Endothelial cell of umbilical vein (primary cell): ENCODE measurements around the gene SLC35F3. TPM values are rescaled to one million over a fixed set of nuclear protein-coding genes. Genes with fewer than 3 reads are reported as not detected.

Source experiments
- BruUV-seq: library from RNA; stranded (reverse); fragments of 400-500 nt; replicated peaks from 2 replicates; lab custom pipeline; 2021; lab: Mats Ljungman, UMichigan
- CTCF ChIA-PET: fragments of 300-600, 350-600 bp; sonication (Branson Sonifier 250); formaldehyde crosslinking; loops from one replicate; lab custom pipeline; 2021; ENCODE audit warnings: antibody characterized with exemption, inconsistent platforms; lab: Charles Lee
- POLR2A ChIA-PET: fragments of 300-600, 350-600 bp; sonication (Branson Sonifier 250); formaldehyde crosslinking; loops from one replicate; lab custom pipeline; 2021; ENCODE audit warnings: antibody characterized with exemption, inconsistent platforms; lab: Charles Lee
- DNase-seq: peaks from one replicate; pipeline ENCODE4 v3.0.0-alpha.2; 2011; ENCODE audit warnings: low read depth, low spot score
- FAIRE-seq: peaks from 2 replicates; lab custom pipeline; 2011; peaks lifted over from hg19 to GRCh38; lab: Jason Lieb, UNC
- H2AFZ ChIP-seq: 2 replicates; pipeline ENCODE4 v1.6.0; 2012; ENCODE audit warnings: low read depth, low read length, control low read depth, inconsistent platforms
- H3K27ac ChIP-seq: 2 replicates; pipeline ENCODE4 v1.5.1; 2011; ENCODE audit warnings: low read depth, mild to moderate bottlenecking, control low read depth, low read length, moderate library complexity; ENCODE audit not compliant: insufficient read depth
- H3K27me3 ChIP-seq, 2 experiments: 2 replicates each; pipeline versions ENCODE4 v1.6.0 to v1.6.1; 2011; ENCODE audit warnings: low read length in 2 of 2, mixed read lengths in 1 of 2; ENCODE audit not compliant: control insufficient read depth in 2 of 2, insufficient read depth in 2 of 2
- H3K36me3 ChIP-seq, 2 experiments: 2 replicates in 1 of 2; 3 replicates in 1 of 2; pipeline ENCODE4 v1.5.1; 2011; ENCODE audit warnings: low read length in 2 of 2, mild to moderate bottlenecking in 1 of 2, moderate library complexity in 1 of 2; ENCODE audit not compliant: control insufficient read depth in 2 of 2, insufficient read depth in 2 of 2; ENCODE audit errors: extremely low read depth in 1 of 2
- H3K4me1 ChIP-seq: 3 replicates; pipeline ENCODE4 v1.5.1; 2011; ENCODE audit warnings: mild to moderate bottlenecking, low read length; ENCODE audit not compliant: control insufficient read depth, insufficient read depth; ENCODE audit errors: extremely low read depth
- H3K4me2 ChIP-seq: 2 replicates; pipeline ENCODE4 v1.6.1; 2011; ENCODE audit warnings: low read length, control low read depth, mixed read lengths; ENCODE audit not compliant: insufficient read depth
- H3K4me3 ChIP-seq, 3 experiments: fragments of 200-600 bp in 1 of 3; sonication (generic), shearing (Covaris generic) in 1 of 3; replicated peaks in 1 of 3; 2 replicates each; pipeline ENCODE4 v1.5.1; 2011 to 2016; ENCODE audit warnings: control low read depth in 3 of 3, low read length in 3 of 3, mild to moderate bottlenecking in 2 of 3, inconsistent platforms in 1 of 3, low read depth in 1 of 3, moderate library complexity in 1 of 3; ENCODE audit not compliant: insufficient read depth in 1 of 3
- H3K79me2 ChIP-seq: 2 replicates; pipeline ENCODE4 v1.6.0; 2012; ENCODE audit warnings: low read length, inconsistent platforms; ENCODE audit not compliant: control insufficient read depth, insufficient read depth
- H3K9ac ChIP-seq: replicated peaks from 2 replicates; pipeline ENCODE3; 2011; ENCODE audit warnings: low read length, control low read depth; ENCODE audit not compliant: insufficient read depth; ENCODE audit errors: extremely low read depth
- H3K9me1 ChIP-seq: replicated peaks from 3 replicates; pipeline ENCODE4 v1.6.0; 2011; ENCODE audit warnings: mild to moderate bottlenecking, low read length; ENCODE audit not compliant: control insufficient read depth, insufficient read depth; ENCODE audit errors: extremely low read depth
- H3K9me3 ChIP-seq: replicated peaks from 2 replicates; pipeline ENCODE4 v1.5.1; 2012; ENCODE audit warnings: low read length, inconsistent platforms; ENCODE audit not compliant: control insufficient read depth, insufficient read depth
- H4K20me1 ChIP-seq: replicated peaks from 2 replicates; pipeline ENCODE3; 2011; ENCODE audit warnings: mild to moderate bottlenecking, low read length; ENCODE audit not compliant: control insufficient read depth, insufficient read depth; ENCODE audit errors: extremely low read depth
- EZH2 ChIP-seq: IDR thresholded peaks from 2 replicates; pipeline ENCODE4 v1.6.1; 2012; ENCODE audit warnings: borderline replicate concordance, low read depth, mild to moderate bottlenecking, moderate library complexity, low read length, inconsistent platforms; ENCODE audit not compliant: severe bottlenecking
- FOS ChIP-seq: IDR thresholded peaks from 2 replicates; pipeline ENCODE4 v1.6.1; 2011; ENCODE audit warnings: mild to moderate bottlenecking, low read length, moderate library complexity, borderline replicate concordance; ENCODE audit not compliant: insufficient read depth
- GATA2 ChIP-seq: IDR thresholded peaks from 2 replicates; pipeline ENCODE4 v1.7.0; 2011; ENCODE audit warnings: low read depth, mild to moderate bottlenecking, moderate library complexity, mixed read lengths, low read length; ENCODE audit not compliant: insufficient read length, insufficient read depth
- JUN ChIP-seq: IDR thresholded peaks from 2 replicates; pipeline ENCODE4 v1.6.1; 2011; ENCODE audit warnings: borderline replicate concordance, low read depth; ENCODE audit not compliant: insufficient read length, insufficient read depth
- MAX ChIP-seq: IDR thresholded peaks from 2 replicates; pipeline ENCODE4 v1.6.1; 2011; ENCODE audit not compliant: insufficient read depth, insufficient read length
- MYC ChIP-seq: IDR thresholded peaks from one replicate; pipeline ENCODE4 v1.6.1; 2011; ENCODE audit warnings: mild to moderate bottlenecking, low read depth, low read length
- POLR2A ChIP-seq: IDR thresholded peaks from 2 replicates; pipeline ENCODE4 v1.6.1; 2012; ENCODE audit warnings: low read depth, mild to moderate bottlenecking, control low read depth, low read length
- POLR2AphosphoS5 ChIP-seq: IDR thresholded peaks from 2 replicates; pipeline ENCODE4 v1.6.1; 2012; ENCODE audit warnings: low read depth, mild to moderate bottlenecking, control low read depth, low read length, moderate library complexity; ENCODE audit not compliant: insufficient read depth
- dilution Hi-C: fragments of 300-500 bp; cut with MboI; formaldehyde crosslinking; loops from one replicate; pipeline ENCODE4 v1.15.0; 2019; ENCODE audit warnings: low sequenced_read_pairs; ENCODE audit not compliant: extremely low pct_ligation_motif_present
- intact Hi-C: fragments of 100-400 bp; cut with micrococcal nuclease; formaldehyde crosslinking; loops from one replicate; pipeline ENCODE4 v1.10.0; 2022
- polyA plus RNA-seq, 4 experiments: library from polyadenylated mRNA; depleted of rRNA in 3 of 4; stranded (reverse) in 3 of 4; unstranded in 1 of 4; fragments of >200 nt; gene quantifications; 2 replicates each; pipeline versions ENCODE4 v1.2.1 to v1.2.3, GENCODE V29; 2011 to 2012; ENCODE audit warnings: missing spikeins in 1 of 4
- total RNA-seq: library from RNA; stranded (reverse); gene quantifications from 2 replicates; pipeline ENCODE4 v1.2.3, GENCODE V29; 2021
- TF ChIP-seq, protein P1 (sequence below), 2 donors: IDR thresholded peaks; 1 replicate in 1 of 2; 2 replicates in 1 of 2; pipeline ENCODE4 v1.5.1; 2011; ENCODE audit warnings: low read length in 2 of 2, mild to moderate bottlenecking in 2 of 2, moderate library complexity in 2 of 2, control low read depth in 1 of 2, inconsistent platforms in 1 of 2, low read depth in 1 of 2; ENCODE audit not compliant: insufficient read depth in 1 of 2; ENCODE audit errors: extremely low read depth in 1 of 2

The SLC35F3 gene
- total and polyA plus RNA-seq, 2 donors (not counting 3 experiments of a cell fraction or from before 2014, with no cell fraction given), result not detected

DNA sequence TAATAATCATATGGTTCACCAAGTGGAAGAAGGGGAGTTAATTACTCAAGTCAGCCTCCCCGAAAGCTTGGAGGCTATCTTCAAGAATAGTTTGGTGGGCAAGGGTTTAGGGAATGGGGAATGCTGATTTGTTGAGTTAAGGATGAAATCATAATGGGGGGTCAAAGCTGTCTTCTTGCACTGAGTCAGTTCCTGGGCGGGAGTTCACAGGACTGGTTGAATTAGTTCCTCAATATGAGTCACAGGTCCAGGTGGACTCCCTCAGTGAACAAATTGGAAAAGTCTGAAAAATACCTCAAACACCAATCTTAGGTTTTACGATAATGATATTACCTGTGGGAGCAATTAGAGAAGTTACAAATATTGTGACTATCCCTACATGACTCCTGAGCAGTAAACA lies 353.6 kb downstream of the SLC35F3 start:
- no peak overlapping the region for H2AFZ ChIP-seq
- H3K9me3 ChIP-seq, result no peaks in the 10 kb centered on the region
- no peaks in the 10 kb centered on the region for H3K27me3 ChIP-seq
- dilution Hi-C loops (no loop called here), intact Hi-C loops (no loop called here)
- H3K9ac ChIP-seq, result no peak overlapping the region
- no TSS peak for BruUV-seq
- H3K36me3 ChIP-seq, result no peaks in the 10 kb centered on the region
- no peaks in the 10 kb centered on the region for H3K79me2 ChIP-seq
- no peaks in the 10 kb centered on the region for H3K4me1 ChIP-seq
- H3K27ac ChIP-seq, result no peak overlapping the region
- TF ChIP-seq GATA2 (no peak), EZH2 (no peak), JUN (no peak), POLR2A (no peak), FOS (no peak), POLR2AphosphoS5 (no peak), MYC (no peak), MAX (no peak)
- TF ChIP-seq, protein P1, sequence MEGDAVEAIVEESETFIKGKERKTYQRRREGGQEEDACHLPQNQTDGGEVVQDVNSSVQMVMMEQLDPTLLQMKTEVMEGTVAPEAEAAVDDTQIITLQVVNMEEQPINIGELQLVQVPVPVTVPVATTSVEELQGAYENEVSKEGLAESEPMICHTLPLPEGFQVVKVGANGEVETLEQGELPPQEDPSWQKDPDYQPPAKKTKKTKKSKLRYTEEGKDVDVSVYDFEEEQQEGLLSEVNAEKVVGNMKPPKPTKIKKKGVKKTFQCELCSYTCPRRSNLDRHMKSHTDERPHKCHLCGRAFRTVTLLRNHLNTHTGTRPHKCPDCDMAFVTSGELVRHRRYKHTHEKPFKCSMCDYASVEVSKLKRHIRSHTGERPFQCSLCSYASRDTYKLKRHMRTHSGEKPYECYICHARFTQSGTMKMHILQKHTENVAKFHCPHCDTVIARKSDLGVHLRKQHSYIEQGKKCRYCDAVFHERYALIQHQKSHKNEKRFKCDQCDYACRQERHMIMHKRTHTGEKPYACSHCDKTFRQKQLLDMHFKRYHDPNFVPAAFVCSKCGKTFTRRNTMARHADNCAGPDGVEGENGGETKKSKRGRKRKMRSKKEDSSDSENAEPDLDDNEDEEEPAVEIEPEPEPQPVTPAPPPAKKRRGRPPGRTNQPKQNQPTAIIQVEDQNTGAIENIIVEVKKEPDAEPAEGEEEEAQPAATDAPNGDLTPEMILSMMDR (IDR thresholded peaks at IDR 0.05; ENCODE audit: extremely low read depth in 1 of 2, insufficient read depth in 1 of 2, low read depth in 1 of 2, low read length in 2 of 2), result no peak
- FAIRE-seq (no peak), DNase-seq (no peak)
- H4K20me1 ChIP-seq, result no peaks in the 10 kb centered on the region
- H3K4me2 ChIP-seq, result no peak overlapping the region
- no peaks in the 10 kb centered on the region for H3K9me1 ChIP-seq
- no peak overlapping the region for H3K4me3 ChIP-seq
- ChIA-PET POLR2A (no interaction called here), CTCF (no interaction called here)
